Measurements from ENCODE around the gene PTPRG. TPM values are rescaled to one million over a fixed set of nuclear protein-coding genes. Genes with fewer than 3 reads are reported as not detected.

The PTPRG gene
- total RNA-seq, 1 donor from 2014 or later = 0.22 TPM

- H3K36me3 Mint-ChIP-seq (ENCODE audit: low read depth) = no peaks in the 10 kb centered on the region
- H3K9me3 Mint-ChIP-seq = no peaks in the 10 kb centered on the region
- no peak for DNase-seq
These were observed 213.0 kb downstream of the PTPRG start for GRCh38 chr3:61774279-61774890.

GRCh38 chr3:61776390-61776789 is 215.0 kb downstream of the PTPRG start:
- H3K4me3 Mint-ChIP-seq = no peak overlapping the region
- intact Hi-C loops (cut with micrococcal nuclease) = no loop called here

More at GRCh38 chr3:61774279-61774890, 213.0 kb downstream of the PTPRG start:
- no peak overlapping the region for H3K27ac Mint-ChIP-seq
- ATAC-seq (ENCODE audit: low read depth) = no peak
- intact Hi-C loops (cut with micrococcal nuclease) = no loop called here
- CTCF ChIA-PET = no interaction called here
- no peaks in the 10 kb centered on the region for H3K4me1 Mint-ChIP-seq
- POLR2A ChIA-PET = no interaction called here
- no peak overlapping the region for H3K4me3 Mint-ChIP-seq
- H3K27me3 Mint-ChIP-seq = no peaks in the 10 kb centered on the region
- TF ChIP-seq CTCF (IDR thresholded peaks at IDR 0.05) = no peak

GRCh38 chr3:61777483-61777882 is 216.1 kb downstream of the PTPRG start:
- intact Hi-C loops (cut with micrococcal nuclease) = no loop called here
- Mint-ChIP-seq H3K27ac (no peak overlapping the region), H3K4me1 (no peaks in the 10 kb centered on the region), H3K36me3 (ENCODE audit: low read depth) (no peaks in the 10 kb centered on the region), H3K9me3 (no peaks in the 10 kb centered on the region), H3K4me3 (no peak overlapping the region), H3K27me3 (no peaks in the 10 kb centered on the region)
- ChIA-PET POLR2A (no interaction called here), CTCF (no interaction called here)
- DNase-seq (no peak), ATAC-seq (ENCODE audit: low read depth) (no peak)
- TF ChIP-seq CTCF (IDR thresholded peaks at IDR 0.05) = no peak

More at GRCh38 chr3:61776390-61776789, 215.0 kb downstream of the PTPRG start:
- Mint-ChIP-seq H3K9me3 (no peaks in the 10 kb centered on the region), H3K27me3 (no peaks in the 10 kb centered on the region), H3K4me1 (no peaks in the 10 kb centered on the region), H3K27ac (no peak overlapping the region), H3K36me3 (ENCODE audit: low read depth) (no peaks in the 10 kb centered on the region)
- POLR2A ChIA-PET = no interaction called here
- CTCF ChIA-PET = no interaction called here
- DNase-seq (no peak), ATAC-seq (ENCODE audit: low read depth) (no peak)
- no peak for TF ChIP-seq CTCF (IDR thresholded peaks at IDR 0.05)

- Mint-ChIP-seq H3K36me3 (ENCODE audit: low read depth) (no peaks in the 10 kb centered on the region), H3K4me1 (no peaks in the 10 kb centered on the region), H3K27ac (no peak overlapping the region), H3K9me3 (no peaks in the 10 kb centered on the region), H3K4me3 (no peak overlapping the region), H3K27me3 (no peaks in the 10 kb centered on the region)
- CTCF ChIA-PET = no interaction called here
- ATAC-seq (ENCODE audit: low read depth) (no peak), DNase-seq (no peak)
- TF ChIP-seq CTCF (IDR thresholded peaks at IDR 0.05) = no peak
- intact Hi-C loops (cut with micrococcal nuclease) = no loop called here
- POLR2A ChIA-PET = no interaction called here
These were observed 216.7 kb downstream of the PTPRG start for GRCh38 chr3:61778095-61778494.

GRCh38 chr3:61780016-61780415 is 218.6 kb downstream of the PTPRG start:
- Mint-ChIP-seq H3K27me3 (no peaks in the 10 kb centered on the region), H3K27ac (no peak overlapping the region), H3K9me3 (no peaks in the 10 kb centered on the region), H3K4me1 (no peaks in the 10 kb centered on the region), H3K36me3 (ENCODE audit: low read depth) (no peaks in the 10 kb centered on the region), H3K4me3 (no peak overlapping the region)
- no peak for ATAC-seq (ENCODE audit: low read depth)
- intact Hi-C loops (cut with micrococcal nuclease) = no loop called here
- TF ChIP-seq CTCF (IDR thresholded peaks at IDR 0.05) = no peak
- ChIA-PET POLR2A (no interaction called here), CTCF (no interaction called here)
- no peak for DNase-seq

Data from activated B cell treated with CpG ODN at 0.5 μM for 24 hours (primary cell).